HFF-Myc (cell line): ENCODE results near the gene COMMD1.
"Not testable (repeated sequence)": the region's sequence is repeated elsewhere in the genome, so short reads cannot be mapped to it uniquely, and the experiment has no call there.

Experiments used
- DNase-seq: peaks from one replicate; pipeline ENCODE4 v3.0.0-alpha.2; 2011; ENCODE audit warnings: low read depth; ENCODE audit errors: extremely low read depth
- H3K4me3 ChIP-seq: replicated peaks from 2 replicates; pipeline ENCODE4 v1.5.1; 2011; ENCODE audit warnings: low read depth, mild to moderate bottlenecking, control low read depth, low read length
- TF ChIP-seq, protein P1 (sequence below): IDR thresholded peaks from 2 replicates; pipeline ENCODE4 v1.5.1; 2012; ENCODE audit warnings: mild to moderate bottlenecking, low read depth, low read length, control low read depth; ENCODE audit errors: missing control alignments

The COMMD1 gene

GRCh38 chr2:61951881-61952280, 46.4 kb downstream of the COMMD1 start:
- DNase-seq = no peak
- TF ChIP-seq, protein P1, sequence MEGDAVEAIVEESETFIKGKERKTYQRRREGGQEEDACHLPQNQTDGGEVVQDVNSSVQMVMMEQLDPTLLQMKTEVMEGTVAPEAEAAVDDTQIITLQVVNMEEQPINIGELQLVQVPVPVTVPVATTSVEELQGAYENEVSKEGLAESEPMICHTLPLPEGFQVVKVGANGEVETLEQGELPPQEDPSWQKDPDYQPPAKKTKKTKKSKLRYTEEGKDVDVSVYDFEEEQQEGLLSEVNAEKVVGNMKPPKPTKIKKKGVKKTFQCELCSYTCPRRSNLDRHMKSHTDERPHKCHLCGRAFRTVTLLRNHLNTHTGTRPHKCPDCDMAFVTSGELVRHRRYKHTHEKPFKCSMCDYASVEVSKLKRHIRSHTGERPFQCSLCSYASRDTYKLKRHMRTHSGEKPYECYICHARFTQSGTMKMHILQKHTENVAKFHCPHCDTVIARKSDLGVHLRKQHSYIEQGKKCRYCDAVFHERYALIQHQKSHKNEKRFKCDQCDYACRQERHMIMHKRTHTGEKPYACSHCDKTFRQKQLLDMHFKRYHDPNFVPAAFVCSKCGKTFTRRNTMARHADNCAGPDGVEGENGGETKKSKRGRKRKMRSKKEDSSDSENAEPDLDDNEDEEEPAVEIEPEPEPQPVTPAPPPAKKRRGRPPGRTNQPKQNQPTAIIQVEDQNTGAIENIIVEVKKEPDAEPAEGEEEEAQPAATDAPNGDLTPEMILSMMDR = no peak
- no peak overlapping the region for H3K4me3 ChIP-seq

GRCh38 chr2:61952288-61952687, 46.8 kb downstream of the COMMD1 start:
- TF ChIP-seq, protein P1 = no peak
- DNase-seq = no peak

DNA sequence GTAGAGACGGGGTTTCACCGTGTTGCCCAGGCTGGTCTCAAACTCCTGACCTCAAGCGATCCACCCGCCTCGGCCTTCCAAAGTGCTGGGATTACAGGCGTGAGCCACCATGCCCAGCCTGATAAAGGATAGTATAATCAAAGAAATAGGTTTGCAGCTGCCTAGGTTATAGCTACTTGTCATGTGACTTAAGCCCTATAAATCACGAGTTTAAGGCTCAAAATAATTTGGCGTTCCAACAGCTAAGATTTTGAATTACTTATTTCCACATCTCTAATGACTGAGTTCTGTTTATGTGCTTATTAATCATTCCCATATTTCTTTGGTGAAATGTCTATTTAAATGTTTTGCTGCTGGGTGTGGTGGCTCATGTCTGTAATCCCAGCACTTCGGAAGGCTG, 49.4 kb downstream of the COMMD1 start:
- not testable (repeated sequence) for DNase-seq, H3K4me3 ChIP-seq

More at GRCh38 chr2:61952288-61952687, 46.8 kb downstream of the COMMD1 start:
- no peak overlapping the region for H3K4me3 ChIP-seq

DNA sequence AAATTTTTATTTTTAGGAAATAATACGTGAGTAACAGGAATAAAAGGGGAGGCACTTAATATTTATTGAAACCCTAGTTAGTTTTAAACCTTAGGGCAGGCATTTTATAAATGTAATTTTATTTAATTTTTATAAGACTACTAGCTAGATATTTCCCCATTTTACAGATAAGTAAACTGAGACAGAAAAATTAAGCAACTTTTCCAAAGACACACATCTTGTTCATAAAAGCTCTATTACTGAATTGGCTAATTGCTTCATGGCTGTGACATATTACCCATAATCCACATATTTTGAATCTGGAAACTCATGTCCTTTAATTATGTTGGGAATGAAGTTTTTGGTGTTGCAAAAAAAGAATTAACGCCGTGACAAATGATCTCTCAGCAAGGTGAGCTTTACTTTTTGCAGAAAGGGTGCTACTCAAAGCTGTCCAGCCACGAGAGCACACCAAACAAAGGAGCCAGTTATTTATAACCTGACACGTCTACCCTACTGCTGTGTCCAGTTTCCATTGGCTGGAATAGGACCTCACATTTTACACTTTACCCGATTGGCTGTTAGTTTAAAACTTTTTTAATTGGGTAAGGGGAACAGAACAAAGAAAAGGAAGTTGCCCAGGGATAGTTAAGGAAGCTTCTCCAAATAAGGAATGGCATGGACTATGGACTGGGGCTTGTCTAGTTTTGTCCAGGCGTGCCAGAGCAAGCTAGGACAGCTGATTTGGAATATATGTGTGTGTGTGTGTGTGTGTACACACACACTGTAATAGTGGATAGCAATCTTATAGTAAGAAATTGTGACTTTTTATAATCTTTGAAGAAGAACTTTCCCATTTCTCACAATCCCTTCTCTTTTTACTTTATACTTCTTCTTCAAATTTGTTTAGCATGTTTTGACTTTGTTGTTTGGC, 54.2 kb downstream of the COMMD1 start:
- DNase-seq = peak; percentile 12
- no peak overlapping the region for H3K4me3 ChIP-seq
- TF ChIP-seq, protein P1 = no peak

- no peak overlapping the region for H3K4me3 ChIP-seq
- DNase-seq = no peak
- TF ChIP-seq, protein P1 = no peak
Observed at GRCh38 chr2:61961231-61961901, 55.9 kb downstream of the COMMD1 start.

DNA sequence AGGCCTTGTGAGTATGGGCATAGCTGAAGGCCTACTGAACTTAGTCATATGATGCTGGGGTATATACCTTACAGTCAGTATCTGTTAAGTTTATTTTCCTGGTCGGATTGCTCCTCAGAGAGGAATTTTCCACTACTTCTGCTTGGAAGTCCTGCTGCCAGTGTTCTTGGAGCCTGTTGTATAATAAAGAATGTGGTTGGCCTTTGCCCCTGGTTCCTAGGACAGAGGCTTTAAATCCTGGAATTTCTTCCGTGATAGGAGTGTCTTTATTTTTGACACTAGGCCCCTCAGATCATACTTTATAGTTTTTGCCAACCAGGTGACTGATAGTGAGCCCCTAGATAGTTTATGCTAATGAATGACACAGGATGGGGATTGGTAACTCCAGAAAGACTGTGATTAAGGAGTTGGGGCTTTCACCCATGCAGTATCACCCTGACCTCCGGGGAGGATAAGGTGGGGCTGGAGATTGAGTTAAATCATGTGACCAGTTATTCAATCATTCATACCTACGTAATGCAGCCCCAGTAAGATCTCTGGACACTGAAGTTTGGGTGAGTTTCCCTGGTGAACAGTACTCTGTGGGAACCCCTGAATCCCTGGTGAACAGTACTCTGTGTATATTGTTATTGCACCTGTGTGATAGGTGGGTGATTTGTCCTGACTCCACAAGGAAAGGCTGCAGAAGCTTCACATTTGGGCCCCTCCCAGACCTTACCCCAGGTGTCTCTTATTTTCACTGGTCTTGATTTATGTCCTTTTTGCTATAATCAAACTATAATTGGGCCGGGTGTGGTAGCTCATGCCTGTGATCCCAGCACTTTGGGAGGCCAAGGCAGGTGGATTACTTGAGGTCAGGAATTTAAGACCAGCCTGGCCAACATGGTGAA, 56.9 kb downstream of the COMMD1 start:
- TF ChIP-seq, protein P1 = no peak
- no peak overlapping the region for H3K4me3 ChIP-seq
- DNase-seq = no peak
